HG02623 (cell line): ENCODE data around the gene WDR13.
"Not testable (repeated sequence)": the region's sequence is repeated elsewhere in the genome, so short reads cannot be mapped to it uniquely, and the experiment has no call there.

Source experiments
- ATAC-seq: cut with Tn5 transposase; IDR thresholded peaks from one replicate; pipeline ENCODE4 v1.9.1; 2021; ENCODE audit warnings: moderate library complexity; ENCODE audit not compliant: unreplicated experiment

The WDR13 gene

DNA sequence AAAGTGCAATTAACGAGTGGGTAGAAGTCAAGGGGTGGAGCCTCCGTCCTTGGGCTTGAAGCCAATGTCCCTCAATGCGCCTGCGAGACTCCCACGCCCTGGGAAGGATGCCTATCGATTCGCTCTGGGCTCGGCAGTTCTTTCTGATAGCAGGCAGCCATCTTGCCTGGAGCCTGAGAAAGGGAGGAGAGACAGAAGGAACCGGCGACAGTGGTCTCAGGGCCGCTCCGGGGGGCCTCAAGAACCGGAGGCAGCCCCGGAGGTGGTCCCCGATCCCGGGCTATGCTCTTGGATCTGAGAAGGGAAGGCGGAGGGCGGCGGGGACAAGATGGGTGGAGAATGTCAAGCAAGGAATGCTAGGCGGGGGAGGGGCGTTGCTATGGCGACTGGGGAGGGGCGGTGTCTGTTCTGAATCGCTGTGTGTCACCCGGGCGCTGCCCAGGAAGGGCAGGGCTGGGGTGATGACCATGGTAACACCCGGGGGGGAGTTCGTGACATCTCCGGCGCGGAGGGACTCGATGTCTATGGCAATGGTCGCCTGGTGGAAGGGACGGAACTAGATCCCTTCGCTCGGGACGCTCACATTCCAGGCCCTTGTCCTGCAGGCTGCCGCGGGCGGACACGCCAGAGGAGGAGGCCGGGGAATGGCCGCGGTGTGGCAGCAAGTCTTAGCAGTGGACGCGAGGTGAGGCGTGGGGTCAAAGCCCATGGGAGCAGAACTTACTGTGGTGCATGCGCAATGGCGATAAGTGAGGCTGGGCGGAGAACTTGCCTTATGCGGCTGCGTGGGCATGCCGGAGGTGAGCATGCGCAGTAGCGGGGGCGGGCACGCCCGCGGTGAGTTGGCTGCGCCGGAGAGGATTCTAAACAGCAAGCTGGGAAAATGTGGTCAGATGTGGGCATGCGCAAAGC lies at the start of gene WDR13:
Gene WDR13 (plus strand): TSS at position 140 of the 912 bp plus-strand sequence. CDS start 505 bp downstream, at position 645.
- peak; percentile 73 for ATAC-seq

DNA sequence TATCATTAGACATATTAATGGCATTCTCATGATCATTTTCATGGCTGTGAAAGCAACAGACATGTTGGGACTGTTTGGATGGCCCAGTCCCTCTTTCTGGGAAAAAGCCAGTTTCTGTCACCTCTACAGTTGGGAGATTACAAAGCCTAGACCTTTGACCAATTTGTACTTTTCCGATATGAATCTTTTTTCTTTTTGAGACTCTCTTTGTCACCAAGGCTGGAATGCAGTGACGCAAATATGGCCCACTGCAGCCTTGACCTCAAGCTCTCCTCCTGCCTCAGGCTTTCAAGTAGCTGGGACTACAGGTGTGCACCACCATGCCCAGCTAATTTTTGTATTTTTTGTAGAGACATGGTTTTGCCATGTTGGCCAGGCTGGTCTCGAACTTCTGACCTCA lies 48.4 kb upstream of the WDR13 start:
- no peak for ATAC-seq

DNA sequence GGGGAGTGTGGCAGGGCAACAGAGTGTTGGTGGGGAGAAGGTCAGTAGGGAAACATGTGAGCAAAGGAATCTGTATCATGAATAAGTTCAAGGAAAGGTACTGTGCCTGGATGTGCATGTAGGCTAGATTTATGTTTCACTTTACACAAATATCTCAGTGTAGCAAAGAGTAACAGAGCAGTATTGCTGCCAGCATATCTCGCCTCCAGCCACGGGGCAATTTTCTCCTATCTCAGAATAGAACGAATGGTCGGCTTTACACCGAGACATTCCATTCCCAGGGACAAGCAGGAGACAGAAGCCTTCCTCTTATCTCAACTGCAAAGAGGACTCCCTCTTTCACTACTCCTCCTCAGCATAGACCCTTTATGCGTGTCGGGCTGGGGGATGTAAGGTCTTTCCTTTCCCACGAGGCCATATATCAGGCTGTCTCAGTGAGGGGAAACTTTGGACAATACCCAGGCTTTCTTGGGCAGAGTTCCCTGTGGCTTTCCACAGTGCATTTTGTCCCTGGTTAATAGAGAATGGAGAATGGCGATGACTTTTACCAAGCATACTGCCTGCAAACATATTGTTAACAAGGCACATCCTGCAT lies 41.5 kb upstream of the WDR13 start:
- ATAC-seq, result not testable (repeated sequence)

GRCh38 chrX:48558271-48558670 lies 39.0 kb upstream of the WDR13 start:
- ATAC-seq, result no peak

DNA sequence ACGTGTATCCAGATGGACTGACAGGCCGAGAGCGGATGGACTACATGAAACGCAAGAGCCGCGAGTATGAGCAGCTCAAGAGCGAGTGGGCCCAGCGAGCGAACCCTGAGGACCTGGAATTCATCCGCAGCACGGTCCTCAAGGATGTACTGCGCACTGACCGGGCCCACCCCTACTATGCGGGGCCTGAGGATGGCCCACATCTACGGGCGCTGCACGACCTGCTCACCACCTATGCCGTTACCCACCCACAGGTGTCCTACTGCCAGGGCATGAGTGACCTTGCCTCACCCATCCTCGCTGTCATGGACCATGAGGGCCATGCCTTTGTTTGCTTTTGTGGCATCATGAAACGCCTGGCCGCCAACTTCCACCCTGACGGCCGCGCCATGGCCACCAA lies 37.7 kb upstream of the WDR13 start:
- ATAC-seq, result no peak

- no peak for ATAC-seq
Measured at GRCh38 chrX:48560056-48560455, 37.2 kb upstream of the WDR13 start.

GRCh38 chrX:48560681-48561080 lies 36.6 kb upstream of the WDR13 start:
- ATAC-seq, result no peak

DNA sequence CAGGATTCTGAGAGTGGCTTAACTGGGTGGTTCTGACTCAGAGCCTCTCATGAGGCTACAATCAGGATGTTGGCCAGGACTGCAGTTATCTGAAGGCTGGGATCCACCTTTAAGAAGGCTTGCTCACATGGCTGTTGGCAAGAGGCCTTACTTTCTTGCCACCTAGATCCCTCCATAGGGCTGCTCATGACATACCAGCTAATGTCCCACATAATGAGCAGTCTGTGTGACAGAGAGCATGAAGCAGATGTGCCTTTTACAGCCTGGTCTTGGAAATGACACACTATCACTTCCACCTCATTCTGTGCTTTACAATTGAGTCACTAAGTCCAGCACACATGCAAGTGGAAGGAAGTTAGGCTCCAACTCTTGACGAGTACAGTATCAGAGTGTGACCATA lies 27.3 kb upstream of the WDR13 start:
- ATAC-seq, result no peak

- no peak for ATAC-seq
Measured at GRCh38 chrX:48573690-48574269, 23.5 kb upstream of the WDR13 start.

- ATAC-seq, result peak; percentile 85
Measured at GRCh38 chrX:48574270-48575266, 22.7 kb upstream of the WDR13 start, which contains the start of gene RBM3. Gene RBM3 (plus strand): TSS chrX:48574484. CDS start chrX:48575181, 697 bp downstream.

GRCh38 chrX:48575642-48576041 lies 21.6 kb upstream of the WDR13 start:
- ATAC-seq, result no peak

DNA sequence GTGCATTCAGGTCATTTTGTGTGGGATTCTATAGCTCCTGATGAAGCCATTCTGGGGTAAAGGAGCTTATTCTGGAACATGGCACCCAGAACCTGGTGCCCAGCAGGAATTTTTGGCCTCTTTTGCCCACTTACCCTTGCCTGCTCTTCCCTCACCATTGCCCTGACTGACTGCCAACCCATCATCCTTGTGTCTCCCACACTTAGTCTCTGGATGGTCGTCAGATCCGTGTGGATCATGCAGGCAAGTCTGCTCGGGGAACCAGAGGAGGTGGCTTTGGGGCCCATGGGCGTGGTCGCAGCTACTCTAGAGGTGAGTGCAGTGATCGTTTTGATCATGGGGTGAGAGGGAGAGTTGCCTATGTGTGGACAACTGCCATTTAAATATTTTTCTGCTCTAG lies 21.2 kb upstream of the WDR13 start:
- ATAC-seq, result no peak

DNA sequence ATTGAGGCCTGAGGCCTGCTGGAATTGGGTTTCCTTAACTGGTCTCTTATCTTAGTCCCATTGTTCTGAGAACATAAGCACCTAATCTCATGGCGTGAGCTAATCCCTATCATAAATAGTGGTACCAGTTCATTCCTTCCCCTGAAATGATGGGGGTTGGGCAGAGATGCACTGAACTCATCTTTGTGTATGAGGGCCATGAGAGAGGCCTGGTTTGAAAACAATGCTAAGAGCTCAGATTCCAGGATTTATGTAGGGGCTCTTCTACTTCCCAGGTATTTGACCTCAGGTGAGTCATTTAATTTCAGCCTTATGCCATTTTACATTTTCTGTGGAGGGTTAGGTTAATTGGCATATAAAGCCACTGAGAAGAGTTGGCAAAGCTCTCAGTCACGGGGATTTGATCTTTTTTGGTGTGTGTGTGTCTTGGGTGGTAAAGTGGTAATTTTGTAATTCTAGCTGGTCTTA lies 18.6 kb upstream of the WDR13 start:
- no peak for ATAC-seq

GRCh38 chrX:48579259-48579658 lies 18.0 kb upstream of the WDR13 start:
- ATAC-seq, result no peak

- no peak for ATAC-seq
Measured at GRCh38 chrX:48580662-48581061, 16.6 kb upstream of the WDR13 start.

GRCh38 chrX:48584698-48585097 lies 12.6 kb upstream of the WDR13 start:
- ATAC-seq, result no peak

DNA sequence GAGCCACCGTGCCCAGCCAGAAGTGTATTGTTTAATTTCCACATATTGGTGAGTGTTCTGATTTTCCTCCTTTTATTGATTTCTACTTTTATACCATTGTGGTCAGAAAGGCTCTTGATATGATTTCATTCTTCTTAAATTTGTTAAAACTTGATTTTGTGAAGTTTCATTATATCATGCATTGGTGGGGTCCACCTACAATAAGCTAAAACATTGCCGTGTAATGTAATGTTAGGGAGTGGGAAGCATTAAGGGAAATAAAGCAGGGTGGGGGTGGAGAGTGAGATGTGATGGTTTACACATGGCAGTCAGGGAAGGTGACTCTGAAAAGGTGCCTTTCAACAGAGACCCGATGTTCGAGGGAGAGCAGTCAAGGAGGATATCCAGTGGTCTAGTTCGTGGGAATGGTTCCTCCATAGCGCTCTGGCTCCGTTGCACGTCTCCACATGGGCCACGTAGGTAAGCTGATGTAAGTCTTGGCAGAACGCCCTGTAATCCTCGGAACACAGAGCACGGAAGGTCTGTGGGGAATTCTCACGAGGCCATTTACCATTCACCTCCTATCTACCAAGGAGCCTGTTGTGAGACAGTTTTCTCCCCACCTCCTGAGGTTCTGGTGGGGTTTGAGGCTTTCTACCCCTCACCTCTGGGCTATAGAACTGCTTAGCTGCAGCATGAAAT lies 7.7 kb upstream of the WDR13 start:
- ATAC-seq, result no peak

DNA sequence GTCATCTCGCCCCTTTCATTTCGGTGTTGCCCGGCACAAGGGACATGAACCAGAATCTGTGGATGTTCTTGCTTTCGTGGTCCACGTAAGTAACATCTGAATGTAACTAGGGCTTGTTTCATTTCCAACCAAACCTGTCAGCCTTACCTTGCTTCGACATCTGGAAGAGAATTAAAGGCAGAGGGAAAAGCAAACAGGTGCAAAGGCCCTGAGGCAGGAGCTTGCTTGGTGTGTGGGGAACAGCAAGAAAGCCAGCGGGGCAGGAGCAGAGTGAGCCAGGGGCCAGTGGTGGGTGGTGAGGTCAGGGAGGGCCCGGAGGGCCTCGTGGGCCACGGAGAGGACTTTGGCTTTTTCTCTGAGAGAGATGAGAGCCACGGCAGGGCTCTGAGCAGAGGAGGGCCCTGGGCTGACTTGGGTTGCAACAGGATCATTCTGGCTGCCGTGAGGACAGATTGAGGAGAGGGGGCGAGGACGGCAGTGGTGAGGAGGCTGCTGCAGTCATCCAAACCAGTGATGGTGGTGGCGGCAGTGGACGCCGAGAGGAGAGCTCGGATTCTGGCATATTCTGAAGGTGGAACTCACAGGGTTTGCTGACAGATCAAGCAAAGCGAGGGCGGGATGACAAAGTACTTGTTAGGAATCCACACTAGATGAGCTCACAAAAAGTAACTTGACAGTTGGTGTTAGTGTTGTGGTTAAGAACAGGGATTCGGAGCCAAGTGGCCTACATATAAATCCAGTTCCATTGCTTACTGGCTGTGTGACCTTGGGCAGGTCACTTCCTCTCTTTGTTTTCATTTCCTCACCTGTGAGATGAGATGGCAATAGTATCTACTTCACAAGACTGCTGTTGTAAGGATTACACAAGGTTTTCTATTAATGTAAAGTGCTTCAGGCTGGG lies 6.8 kb upstream of the WDR13 start:
- no peak for ATAC-seq

DNA sequence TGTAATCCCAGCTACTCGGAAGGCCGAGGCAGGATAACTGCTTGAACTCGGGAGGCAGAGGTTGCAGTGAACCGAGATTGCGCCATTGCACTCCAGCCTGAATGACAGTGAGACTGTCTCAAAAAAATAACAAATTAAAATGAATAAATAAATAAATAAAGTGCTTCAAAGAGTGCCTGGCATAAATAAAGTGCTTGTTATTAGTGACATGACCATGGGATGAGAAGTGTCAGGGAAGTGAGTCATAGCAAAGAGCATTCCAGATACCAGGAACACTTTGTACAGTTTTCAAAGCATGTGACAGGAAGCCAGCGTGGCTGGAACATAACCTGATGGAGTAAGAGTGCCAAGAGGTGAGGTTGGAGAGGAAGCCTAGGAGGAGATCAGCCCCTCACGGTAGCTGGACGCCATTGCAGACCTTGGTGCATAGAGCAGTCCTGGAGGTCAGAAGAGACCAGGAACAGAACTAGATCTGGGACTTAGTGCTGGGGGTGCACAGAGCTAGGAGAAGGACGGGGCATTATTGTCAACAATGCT lies 6.0 kb upstream of the WDR13 start:
- ATAC-seq, result no peak
